GM21576 (cell line): ENCODE measurements around the gene C17orf107.

Experiments
- ATAC-seq: cut with Tn5 transposase; IDR thresholded peaks from one replicate; pipeline ENCODE4 v1.9.1; 2021; ENCODE audit warnings: mild to moderate bottlenecking, moderate library complexity; ENCODE audit not compliant: unreplicated experiment

The C17orf107 gene

GRCh38 chr17:4948166-4948930, 49.0 kb downstream of the C17orf107 start, which contains the start of gene PFN1:
PFN1 (minus strand) TSS chr17:4948530; CDS start chr17:4948394, 136 bp downstream.
- peak; percentile 11 for ATAC-seq

- peak; percentile 35 for ATAC-seq
Measured at GRCh38 chr17:4948931-4949320, 49.6 kb downstream of the C17orf107 start.

GRCh38 chr17:4949321-4950074, 50.2 kb downstream of the C17orf107 start:
- ATAC-seq = peak; percentile 26

GRCh38 chr17:4950075-4950745, 50.9 kb downstream of the C17orf107 start:
- ATAC-seq = peak; percentile 2

DNA sequence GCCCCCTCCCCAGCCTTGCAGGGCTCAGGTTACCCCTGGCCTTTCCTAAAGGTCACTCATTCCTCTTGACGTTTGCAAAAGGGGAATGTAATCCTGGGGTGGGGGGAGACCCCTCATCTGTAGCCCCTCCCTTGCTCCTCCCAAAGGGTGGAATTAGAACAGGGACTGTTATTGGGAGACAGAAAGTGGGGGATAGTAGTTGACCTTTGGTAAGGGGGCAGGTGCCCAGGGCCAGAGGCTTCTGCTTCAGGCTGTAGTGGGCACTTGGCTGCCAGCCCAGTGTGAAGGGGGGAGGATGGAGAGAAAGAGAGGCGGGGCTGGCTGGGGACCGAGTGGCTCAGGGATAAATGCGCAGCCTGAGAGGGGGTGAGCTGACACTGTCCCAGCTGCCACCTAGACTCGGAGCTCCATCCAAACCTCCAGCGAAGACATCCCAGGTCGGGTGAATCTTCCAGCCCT, 51.4 kb downstream of the C17orf107 start, which contains the start of gene ENO3:
Gene ENO3, plus strand, starts transcription at position 374 of the 459 bp plus-strand sequence. CDS start 711 bp downstream, outside the sequence.
- ATAC-seq = no peak

GRCh38 chr17:4951486-4951885, 52.1 kb downstream of the C17orf107 start:
- no peak for ATAC-seq
